Sigmoid colon (tissue), 4 donors: ENCODE data around the gene TXNL4A.

Experiments used
- EP300 ChIP-seq, 4 donors: sonication (generic); formaldehyde crosslinking; IDR thresholded peaks; one replicate each; pipeline ENCODE4 v1.6.1; 2017; ENCODE audit warnings: antibody characterized with exemption in 4 of 4
- POLR2A ChIP-seq, 2 donors: fragments of 450-650 bp; IDR thresholded peaks; one replicate each; pipeline ENCODE4 v1.6.1; 2016; ENCODE audit warnings: antibody characterized with exemption in 2 of 2, mild to moderate bottlenecking in 2 of 2, moderate library complexity in 2 of 2
- POLR2AphosphoS5 ChIP-seq, 4 donors: sonication (generic); formaldehyde crosslinking; IDR thresholded peaks; one replicate each; pipeline ENCODE4 v1.6.1; 2017; ENCODE audit warnings: antibody characterized with exemption in 4 of 4
- TF ChIP-seq, protein P1 (sequence below), 4 experiments: fragments of 450-650 bp in 3 of 4; fragments of 200-600 bp in 1 of 4; IDR thresholded peaks; one replicate each; pipeline ENCODE4 v1.5.1; 2016 to 2019; ENCODE audit warnings: antibody characterized with exemption in 4 of 4, mild to moderate bottlenecking in 3 of 4, moderate library complexity in 2 of 4

- TF ChIP-seq, protein P1, sequence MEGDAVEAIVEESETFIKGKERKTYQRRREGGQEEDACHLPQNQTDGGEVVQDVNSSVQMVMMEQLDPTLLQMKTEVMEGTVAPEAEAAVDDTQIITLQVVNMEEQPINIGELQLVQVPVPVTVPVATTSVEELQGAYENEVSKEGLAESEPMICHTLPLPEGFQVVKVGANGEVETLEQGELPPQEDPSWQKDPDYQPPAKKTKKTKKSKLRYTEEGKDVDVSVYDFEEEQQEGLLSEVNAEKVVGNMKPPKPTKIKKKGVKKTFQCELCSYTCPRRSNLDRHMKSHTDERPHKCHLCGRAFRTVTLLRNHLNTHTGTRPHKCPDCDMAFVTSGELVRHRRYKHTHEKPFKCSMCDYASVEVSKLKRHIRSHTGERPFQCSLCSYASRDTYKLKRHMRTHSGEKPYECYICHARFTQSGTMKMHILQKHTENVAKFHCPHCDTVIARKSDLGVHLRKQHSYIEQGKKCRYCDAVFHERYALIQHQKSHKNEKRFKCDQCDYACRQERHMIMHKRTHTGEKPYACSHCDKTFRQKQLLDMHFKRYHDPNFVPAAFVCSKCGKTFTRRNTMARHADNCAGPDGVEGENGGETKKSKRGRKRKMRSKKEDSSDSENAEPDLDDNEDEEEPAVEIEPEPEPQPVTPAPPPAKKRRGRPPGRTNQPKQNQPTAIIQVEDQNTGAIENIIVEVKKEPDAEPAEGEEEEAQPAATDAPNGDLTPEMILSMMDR (IDR thresholded peaks at IDR 0.05): no peak
- no peak for TF ChIP-seq POLR2AphosphoS5 (IDR thresholded peaks at IDR 0.05)
- TF ChIP-seq POLR2A (IDR thresholded peaks at IDR 0.05): no peak
- TF ChIP-seq EP300 (IDR thresholded peaks at IDR 0.05): no peak
Observed at GRCh38 chr18:79944126-79944731, 44.1 kb downstream of the TXNL4A start.
